Fibroblast of the conjunctiva (primary cell): ENCODE results near the gene TOMM34.

Source experiments
- DNase-seq: peaks from one replicate; pipeline ENCODE4 v3.0.0-alpha.2; 2010; ENCODE audit warnings: low read depth

TOMM34 gene

DNA sequence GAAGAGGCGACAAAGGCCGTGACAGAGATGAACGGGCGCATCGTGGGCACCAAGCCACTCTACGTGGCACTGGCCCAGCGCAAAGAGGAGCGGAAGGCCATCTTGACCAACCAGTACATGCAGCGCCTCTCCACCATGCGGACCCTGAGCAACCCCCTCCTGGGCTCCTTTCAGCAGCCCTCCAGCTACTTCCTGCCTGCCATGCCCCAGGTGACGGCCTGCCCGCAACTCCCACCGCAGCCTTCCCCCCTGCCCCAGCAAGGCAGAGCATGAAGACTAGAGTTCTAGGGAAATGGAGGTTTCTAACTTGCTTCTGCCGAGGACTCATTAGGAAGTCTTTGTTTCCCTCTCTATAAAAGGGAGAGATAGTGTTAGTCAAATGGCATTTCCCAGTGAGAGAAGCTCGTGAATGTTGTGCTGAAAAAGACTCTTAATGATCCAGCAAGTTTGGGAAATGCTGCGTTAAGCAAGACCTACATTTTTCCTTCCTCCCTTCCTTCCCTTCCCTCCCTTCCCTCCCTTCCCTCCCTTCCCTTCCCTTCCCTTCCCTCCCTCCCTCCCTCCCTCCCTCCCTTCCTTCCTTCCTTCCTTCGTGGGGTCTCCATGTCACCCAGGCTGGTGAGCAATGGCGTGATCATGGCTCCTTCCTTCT lies 29.6 kb downstream of the TOMM34 start:
- DNase-seq, result no peak

DNA sequence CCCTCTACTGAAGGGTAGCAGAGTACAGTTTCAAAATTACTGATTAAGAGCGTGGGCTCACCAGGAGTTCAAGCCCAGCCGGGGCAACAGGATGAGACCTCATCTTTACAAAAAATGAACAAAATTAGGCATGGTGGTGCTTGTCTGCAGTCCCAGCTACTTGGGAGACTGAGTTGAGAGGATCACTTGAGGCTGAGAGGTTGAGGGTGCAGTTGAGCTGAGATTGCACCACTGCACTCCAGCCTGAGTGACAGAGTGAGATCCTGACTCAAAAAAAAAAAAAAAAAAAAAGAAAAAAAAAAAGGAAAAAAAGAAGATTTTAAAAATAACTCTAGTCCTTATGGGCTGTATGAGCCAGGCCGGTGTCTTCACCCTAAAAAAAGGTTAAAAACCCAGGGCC lies 31.6 kb downstream of the TOMM34 start:
- no peak for DNase-seq

DNA sequence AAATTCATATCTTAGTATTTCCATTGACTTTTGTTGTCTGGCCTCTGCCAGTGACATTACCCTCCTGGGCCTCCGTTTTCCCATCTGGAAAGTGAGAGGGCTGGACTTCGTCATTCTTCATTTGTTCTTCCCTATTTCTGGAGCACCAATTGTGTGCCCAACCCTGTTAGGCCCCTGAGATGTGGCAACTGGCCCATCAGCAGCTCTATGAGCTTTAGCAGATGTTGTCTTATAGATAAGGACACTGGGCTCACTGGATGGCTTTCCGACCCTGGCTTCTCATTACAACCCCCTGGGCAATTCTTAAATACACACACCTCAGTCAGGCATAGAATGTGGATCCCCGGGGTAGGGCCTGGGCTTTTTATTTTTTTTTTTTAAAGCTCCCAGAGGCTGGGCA lies 35.7 kb downstream of the TOMM34 start:
- no peak for DNase-seq

DNA sequence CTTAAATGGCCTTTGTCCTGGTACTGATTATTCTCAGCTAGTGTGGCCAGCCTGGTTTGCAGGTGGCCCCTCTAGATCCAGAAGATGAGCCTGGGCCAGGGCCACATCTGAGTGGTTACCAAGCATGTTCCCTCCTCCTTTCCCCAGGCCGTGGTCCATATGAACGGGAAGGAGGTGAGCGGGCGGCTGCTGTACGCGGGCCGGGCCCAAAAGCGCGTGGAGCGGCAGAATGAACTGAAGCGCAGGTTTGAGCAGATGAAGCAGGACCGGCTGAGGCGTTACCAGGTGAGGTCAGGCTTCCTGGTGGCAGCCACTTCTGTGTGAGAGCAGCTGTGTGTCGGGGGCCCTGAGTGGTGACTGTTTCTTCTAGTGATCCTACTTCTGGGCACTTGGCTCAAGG lies 38.8 kb downstream of the TOMM34 start:
- no peak for DNase-seq

DNA sequence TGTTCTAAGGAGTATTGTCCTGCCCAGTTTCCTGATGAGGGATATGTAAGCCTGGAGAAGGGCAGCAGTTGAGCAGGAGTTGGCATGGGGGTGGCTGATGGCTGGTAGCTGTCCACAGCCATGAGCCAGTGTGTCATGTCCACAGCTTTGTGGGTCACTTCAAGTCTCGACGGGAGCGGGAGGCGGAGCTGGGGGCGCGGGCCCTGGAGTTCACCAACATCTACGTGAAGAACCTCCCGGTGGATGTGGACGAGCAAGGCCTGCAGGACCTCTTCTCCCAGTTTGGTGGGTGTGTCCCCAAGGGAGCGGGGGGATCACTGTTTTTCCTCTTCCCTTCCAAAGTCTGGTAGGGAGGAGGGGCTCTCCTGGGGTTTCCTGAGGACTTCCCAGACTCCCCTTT lies 41.4 kb downstream of the TOMM34 start:
- DNase-seq, result no peak

DNA sequence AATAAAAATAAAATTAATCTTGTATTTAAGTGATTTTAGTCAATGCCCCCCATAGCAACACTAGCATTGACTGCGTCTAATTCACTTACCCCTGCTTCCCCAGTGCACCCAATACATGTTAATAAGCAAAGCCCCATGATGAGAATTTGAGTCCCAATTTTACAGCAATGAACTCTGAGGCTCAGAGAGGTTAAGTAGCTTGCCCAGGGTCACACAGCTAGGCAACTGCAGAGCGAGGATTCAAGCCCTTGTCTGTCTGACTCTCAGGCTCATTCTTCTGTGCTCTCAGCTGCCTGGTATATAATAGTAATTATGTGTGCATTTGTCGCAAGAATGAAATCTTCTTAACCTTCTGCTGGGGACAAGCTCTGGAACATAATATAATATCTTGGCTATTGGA lies 41.9 kb downstream of the TOMM34 start:
- DNase-seq, result no peak

DNA sequence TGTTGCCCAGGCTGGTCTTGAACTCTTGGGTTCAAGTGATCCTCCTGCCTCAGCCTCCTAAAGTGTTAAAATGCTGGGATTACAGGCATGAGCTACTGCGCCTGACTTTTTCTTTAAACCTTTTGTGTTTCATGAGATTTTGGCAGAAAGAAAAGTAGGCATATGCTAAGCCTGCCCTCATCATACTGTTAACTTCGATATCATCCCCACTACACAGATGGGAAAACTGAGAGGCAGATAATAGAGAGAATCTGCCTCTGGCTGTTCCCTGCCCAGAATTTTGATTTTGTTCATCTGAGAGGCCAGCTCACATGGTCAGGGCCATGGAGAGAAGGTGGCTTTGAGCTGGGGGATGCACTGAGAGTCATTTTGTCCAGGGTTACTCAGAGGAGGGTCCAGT lies 42.8 kb downstream of the TOMM34 start:
- no peak for DNase-seq

DNA sequence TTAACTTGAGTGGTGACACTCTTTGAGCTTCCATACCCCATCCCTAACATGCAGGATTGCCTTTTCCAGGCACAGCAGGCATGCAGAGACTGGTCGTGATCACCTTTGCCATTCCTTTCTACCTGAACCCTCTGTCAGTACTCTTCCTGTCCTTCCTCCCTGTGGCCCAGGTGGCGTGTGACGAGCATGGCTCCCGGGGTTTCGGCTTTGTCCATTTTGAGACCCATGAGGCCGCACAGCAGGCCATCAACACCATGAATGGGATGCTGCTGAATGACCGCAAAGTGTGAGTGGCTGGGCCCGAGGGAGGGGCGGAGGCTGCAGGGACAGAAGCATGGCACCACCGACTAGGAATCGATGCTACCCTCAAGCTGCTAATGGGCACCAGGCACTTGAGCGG lies 43.6 kb downstream of the TOMM34 start:
- no peak for DNase-seq

DNA sequence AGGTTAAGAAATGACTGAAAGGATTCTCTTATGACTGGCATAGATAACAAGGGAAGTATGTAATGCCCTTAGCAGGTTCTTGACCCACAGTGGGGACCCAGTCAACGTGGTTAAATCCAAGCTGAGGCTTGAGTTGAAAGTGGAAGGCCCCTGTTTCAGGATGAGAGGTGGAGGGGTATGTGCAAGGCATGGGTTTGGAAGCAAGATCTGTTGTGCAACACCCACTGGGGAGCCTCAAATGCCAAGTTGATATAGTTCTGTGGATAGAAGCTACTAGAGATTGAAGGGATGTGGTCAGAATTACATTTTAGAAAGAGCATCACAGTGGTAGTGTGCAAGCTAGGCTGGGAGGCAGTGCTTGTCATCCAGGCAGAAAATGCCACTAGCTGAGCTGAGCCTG lies 45.3 kb downstream of the TOMM34 start:
- DNase-seq, result no peak

DNA sequence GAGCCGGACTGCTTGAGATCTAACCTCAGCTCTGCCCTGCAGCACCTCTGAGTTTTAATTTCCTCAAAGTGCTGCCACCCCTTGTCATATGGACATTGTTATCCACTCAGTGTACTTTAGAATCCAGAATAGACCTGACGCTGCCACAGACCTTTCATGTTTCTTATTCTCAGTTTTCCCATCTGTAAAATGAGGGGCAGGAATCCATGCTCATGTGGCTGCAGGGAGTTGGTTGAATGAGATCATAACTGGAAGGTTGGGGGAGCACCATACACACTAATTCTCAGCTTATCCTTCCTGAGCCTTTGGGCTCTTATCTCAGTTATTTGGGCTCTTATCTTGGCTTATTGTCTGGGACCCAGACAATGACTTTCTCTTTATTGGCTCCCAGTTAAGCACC lies 48.0 kb downstream of the TOMM34 start:
- no peak for DNase-seq

DNA sequence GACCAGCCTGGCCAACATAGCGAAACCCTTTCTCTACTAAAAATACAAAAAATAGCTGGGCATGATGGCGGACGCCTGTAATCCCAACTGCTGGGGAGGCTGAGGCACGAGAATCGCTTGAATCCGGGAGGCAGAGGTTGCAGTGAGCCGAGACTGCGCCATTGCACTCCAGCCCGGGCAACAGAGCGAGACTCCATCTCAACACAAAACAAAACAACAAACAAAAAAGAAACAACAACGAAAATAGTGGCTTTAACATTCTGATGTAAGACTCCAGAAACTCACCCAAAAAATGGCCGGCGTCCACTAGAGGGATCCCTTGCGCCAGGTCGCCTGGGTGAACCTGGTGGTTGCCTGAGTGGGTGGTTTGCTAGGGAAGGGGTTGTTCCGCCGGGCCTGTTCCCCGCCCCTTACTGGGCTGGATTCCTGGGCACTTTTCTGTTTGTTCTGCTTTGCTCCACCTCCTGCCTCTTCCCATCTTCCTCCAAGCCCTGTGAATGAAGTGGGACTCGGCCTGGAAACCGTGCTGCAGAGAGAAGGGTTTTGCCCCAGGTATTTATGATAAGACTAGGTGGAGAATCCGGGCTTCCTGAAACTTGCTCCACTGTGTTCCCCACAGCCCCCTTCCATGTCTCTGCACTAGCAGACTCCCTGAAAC lies 48.8 kb downstream of the TOMM34 start:
- DNase-seq, result peak; percentile 51

DNA sequence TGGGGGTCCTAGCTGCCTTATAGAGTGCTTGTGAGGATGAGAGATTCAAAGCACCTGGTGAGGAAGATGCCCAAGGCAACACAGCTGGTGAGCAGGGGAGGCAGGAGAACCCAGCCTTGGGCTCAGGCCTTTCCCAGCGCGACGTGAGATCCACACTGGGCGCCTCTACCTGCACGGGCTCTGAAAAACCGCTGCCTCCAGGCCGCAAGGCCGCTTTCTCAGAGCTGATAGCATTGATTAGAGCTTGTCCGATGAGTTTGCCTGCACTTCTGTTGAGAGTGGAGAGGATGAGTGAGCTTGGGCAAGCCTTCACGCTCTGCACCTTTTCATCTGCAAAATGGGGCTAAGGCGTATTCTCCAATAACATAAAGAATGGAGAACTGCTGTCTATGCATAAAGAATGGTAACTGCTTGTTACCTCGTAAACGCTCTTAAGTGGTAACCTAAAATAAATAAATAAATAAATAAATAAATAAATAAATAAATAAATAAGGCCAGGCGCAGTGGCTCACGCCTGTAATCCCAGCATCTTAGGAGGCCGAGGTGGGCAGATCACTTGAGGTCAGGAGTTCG lies 49.4 kb downstream of the TOMM34 start:
- DNase-seq, result no peak

DNA sequence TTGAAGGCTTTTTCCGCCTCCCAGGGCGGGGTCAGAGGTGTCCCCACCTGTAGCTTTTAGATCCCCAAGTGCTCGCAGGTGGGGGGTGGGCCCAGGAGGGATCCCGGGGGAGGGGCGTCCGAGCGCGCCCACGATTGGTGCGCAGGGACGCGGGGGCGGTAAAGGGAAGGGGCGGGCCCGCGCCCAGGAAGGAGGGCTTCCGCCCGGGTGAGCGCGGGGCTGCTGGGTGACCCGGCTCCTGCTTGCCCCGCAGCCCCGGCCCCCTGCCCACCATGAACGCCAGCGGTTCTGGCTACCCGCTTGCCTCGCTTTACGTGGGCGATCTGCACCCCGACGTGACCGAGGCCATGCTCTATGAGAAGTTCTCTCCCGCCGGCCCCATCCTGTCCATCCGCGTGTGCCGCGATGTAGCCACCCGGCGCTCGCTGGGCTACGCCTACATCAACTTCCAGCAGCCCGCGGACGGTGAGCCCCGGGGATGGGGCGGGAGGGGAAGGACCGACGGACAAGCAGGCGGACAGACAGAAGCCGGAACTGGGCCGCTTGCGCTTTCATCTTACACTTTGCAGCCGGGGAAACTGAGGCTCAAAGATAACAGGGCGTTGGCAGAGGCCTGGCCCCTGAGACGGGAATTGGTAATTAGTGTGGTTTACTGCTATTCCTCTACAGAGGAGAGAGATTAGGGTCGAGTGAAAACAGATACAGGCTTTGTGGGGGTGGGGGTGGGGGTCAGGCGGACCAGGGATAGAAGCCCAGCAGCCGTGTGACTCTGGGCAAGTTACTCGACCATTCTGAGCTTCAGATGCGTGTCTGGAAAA lies 50.1 kb downstream of the TOMM34 start, which contains the start of gene PABPC1L:
TSS of gene PABPC1L (plus strand) at position 189 of the 818 bp plus-strand sequence. CDS start at position 273, 84 bp downstream.
- DNase-seq, result peak; percentile 17

DNA sequence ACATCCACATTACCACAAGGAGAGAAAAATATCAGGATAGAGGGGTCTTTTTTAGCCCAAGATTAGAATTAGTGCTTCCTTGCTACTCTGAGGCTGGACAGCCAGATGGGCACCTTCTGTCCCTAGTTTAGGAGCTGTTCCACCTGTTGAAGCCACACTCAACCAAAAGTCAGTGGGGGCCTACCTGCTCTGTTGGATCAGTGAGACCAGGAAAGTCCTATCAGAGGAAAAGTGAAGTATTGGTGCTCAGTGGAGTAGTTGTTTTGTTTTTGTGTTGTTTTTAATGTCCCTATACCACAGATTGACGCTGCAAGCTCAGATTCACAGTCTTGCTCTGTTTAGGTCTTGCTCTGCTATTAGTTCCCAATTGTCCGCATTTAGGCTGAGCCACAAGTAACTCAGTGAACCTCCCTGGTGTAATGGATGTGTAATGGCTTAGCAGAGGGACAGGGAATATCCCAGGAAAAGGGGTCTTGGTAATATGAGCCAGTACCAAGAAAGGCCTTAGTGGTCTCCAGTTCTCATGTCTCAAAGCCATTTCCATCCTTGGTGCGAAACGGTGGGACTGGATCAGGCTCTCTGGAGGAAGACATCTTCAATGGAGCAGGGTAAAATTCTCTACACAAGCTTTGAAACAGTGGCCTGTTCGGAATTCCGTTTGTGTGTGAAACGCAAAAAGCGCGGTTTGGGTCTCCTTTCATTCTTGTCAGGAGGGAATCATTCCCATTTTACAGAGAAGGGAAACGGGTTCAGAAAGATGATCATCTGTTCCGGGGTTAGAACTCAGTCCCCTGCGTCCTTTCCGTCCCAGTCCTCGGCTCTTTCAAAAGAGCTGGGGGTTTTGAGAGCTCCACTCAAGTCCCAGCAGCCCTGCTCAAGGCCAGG lies 51.0 kb downstream of the TOMM34 start:
- DNase-seq, result no peak

DNA sequence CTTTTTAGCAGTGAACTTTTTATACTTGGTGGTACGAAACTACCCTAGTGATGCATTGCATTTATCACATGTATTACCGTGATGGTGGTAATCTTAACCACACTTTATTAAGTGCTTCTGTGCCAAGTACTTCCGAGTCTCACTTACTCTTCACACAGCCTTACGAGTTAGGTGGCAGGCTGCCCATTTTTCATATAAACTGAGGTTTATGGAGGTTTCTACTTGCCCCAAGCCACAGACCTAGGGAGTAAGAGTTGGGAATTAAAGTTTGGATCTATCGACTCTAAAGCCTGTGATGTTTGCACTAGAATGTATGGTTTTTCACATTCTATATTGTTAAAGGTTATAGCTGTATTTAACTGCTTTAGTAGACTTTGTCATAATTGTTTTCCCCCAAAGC lies 55.8 kb downstream of the TOMM34 start:
- DNase-seq, result no peak

DNA sequence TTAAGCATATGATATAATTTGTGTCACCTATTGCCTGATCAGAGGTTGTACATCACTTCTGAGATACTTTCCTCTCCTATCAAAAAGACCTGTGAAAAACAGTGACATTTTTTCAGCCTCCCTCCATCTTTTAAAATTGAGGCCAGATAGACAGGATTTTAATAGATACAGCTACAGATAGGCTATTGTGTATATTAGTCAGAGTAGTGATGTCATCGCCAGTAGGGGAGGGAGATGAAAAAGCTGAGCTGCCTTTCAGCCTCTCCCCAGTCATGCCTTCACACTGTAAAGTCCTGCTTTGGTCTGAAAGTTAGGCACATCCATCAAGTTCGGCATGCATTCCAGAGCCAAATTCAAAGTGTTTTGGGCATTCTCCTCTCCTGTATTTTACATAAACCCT lies 58.2 kb downstream of the TOMM34 start:
- DNase-seq, result no peak

DNA sequence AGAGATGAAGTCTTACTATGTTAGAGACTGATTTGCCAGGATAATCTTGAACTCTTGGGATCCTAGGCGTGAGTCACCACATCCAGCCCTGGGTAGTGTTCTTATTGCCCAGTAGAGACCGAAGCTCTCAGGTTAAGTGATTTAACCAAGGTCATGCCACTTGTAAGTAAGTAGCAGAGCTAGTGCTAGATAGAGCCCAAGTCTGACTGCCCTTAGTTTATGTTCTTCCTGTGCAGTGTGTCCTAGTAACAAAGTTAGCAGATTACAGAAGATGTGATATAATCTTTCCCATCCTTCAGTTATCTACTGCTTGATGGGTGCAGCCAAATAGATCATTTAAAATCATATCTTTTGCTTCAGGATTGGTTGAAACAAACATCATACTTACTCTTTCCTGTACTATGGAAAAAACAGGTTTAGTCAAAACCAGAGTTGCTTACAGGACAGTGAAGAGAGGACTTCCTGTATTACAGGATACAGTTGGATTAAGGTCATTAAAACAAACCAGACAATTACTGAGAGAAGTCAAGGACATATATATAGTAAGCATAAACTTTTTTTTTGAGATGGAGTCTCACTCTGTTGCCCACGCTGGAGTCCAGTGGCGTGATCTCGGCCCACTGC lies 59.9 kb downstream of the TOMM34 start:
- no peak for DNase-seq

DNA sequence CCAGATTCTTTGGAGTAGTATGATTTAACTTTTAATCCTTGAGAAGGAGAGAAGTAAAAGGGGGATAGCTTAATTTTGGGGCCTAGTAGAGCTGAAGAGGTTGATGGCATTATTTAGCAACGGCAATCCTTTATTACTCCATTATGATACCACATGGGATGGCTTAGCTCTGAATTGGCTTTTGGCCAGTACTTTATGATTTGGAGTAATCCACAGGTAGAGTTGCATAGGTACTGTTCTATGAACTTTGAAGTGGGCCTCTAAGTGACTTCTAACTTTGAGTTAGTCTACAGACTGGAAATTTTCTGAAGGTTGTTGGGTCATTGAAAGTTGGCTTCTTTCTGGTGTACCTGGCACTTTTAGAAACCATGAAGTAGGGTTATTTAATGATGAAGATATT lies 63.1 kb downstream of the TOMM34 start:
- DNase-seq, result no peak

DNA sequence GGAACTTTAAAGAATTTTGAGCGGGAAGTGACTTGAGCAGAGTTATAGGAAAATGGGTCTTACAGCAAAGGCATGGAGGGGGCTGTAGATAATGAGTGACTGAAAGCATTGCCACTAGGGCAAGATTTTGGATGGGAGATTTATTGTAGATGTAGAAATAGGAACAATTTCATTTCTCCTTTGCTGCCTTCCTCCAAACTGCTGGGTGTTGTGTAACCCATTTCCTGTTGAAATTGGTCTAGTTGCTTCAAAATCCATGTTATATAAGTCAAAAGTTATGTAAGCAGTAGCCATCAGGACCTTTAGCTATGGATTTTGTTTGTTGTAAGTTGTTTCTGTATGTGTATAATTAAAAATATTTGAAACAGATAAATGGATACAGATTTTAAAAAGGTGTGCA lies 63.6 kb downstream of the TOMM34 start:
- no peak for DNase-seq

DNA sequence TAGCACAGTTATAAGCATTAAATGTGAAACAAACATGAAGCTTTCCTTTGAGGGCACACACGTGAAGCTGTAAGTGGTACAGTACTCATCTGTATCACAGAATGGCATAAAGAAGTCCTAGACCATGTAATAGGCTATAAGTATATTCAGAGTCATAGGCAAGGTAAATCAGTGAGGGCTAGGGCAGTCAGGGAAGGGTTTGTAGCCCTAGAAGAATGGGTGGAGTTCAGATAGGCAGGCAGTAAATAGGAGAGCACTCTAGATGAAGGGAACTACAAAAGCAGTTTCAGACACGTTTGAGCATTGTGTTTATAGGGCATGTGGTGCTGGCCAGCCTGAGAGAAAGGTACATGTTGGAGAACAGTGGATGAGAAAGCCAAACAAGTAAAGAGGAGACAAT lies 65.2 kb downstream of the TOMM34 start:
- no peak for DNase-seq
